NCI-H128 (cell line): ENCODE results near the gene SH3BGR.
A peak's percentile ranks its signal among the peaks of the same experiment; 100 is the strongest.

ENCODE experiments used
- DNase-seq: peaks from one replicate; lab custom pipeline; 2025; ENCODE audit not compliant: unreplicated experiment; lab: John Stamatoyannopoulos, UW

Gene SH3BGR

GRCh38 chr21:39454949-39455668, 3.3 kb downstream of the SH3BGR start:
- DNase-seq: no peak

- DNase-seq: no peak
Measured at GRCh38 chr21:39456665-39457064, 4.9 kb downstream of the SH3BGR start.

- DNase-seq: no peak
Measured at GRCh38 chr21:39461419-39461818, 9.6 kb downstream of the SH3BGR start.

GRCh38 chr21:39463308-39463707, 11.5 kb downstream of the SH3BGR start:
- no peak for DNase-seq

- DNase-seq: no peak
Measured at GRCh38 chr21:39466584-39466983, 14.8 kb downstream of the SH3BGR start.

- no peak for DNase-seq
Measured at GRCh38 chr21:39467746-39468145, 16.0 kb downstream of the SH3BGR start.

- DNase-seq: no peak
Measured at GRCh38 chr21:39468559-39468958, 16.8 kb downstream of the SH3BGR start.

- DNase-seq: no peak
Measured at GRCh38 chr21:39471598-39471997, 19.8 kb downstream of the SH3BGR start.

- no peak for DNase-seq
Measured at GRCh38 chr21:39472786-39473185, 21.0 kb downstream of the SH3BGR start.

- DNase-seq: no peak
Measured at GRCh38 chr21:39474611-39475010, 22.8 kb downstream of the SH3BGR start.

GRCh38 chr21:39479164-39479813, 27.5 kb downstream of the SH3BGR start:
- DNase-seq: no peak

GRCh38 chr21:39479814-39480182, 28.0 kb downstream of the SH3BGR start:
- no peak for DNase-seq

GRCh38 chr21:39480271-39480670, 28.5 kb downstream of the SH3BGR start:
- no peak for DNase-seq

GRCh38 chr21:39481886-39482285, 30.1 kb downstream of the SH3BGR start:
- no peak for DNase-seq

GRCh38 chr21:39483917-39484316, 32.1 kb downstream of the SH3BGR start:
- DNase-seq: no peak

GRCh38 chr21:39484711-39485276, 33.0 kb downstream of the SH3BGR start:
- no peak for DNase-seq

- peak; percentile 10 for DNase-seq
Measured at GRCh38 chr21:39489380-39489924, 37.7 kb downstream of the SH3BGR start.

- DNase-seq: no peak
Measured at GRCh38 chr21:39499156-39499555, 47.4 kb downstream of the SH3BGR start.

- DNase-seq: no peak
Measured at GRCh38 chr21:39502631-39503030, 50.9 kb downstream of the SH3BGR start.

GRCh38 chr21:39503123-39503762, 51.5 kb downstream of the SH3BGR start:
- no peak for DNase-seq

- no peak for DNase-seq
Measured at GRCh38 chr21:39504230-39504629, 52.5 kb downstream of the SH3BGR start.

- no peak for DNase-seq
Measured at GRCh38 chr21:39510240-39510639, 58.5 kb downstream of the SH3BGR start.
